ENCODE measurements around the gene ZCCHC4.

ZCCHC4 gene

DNA sequence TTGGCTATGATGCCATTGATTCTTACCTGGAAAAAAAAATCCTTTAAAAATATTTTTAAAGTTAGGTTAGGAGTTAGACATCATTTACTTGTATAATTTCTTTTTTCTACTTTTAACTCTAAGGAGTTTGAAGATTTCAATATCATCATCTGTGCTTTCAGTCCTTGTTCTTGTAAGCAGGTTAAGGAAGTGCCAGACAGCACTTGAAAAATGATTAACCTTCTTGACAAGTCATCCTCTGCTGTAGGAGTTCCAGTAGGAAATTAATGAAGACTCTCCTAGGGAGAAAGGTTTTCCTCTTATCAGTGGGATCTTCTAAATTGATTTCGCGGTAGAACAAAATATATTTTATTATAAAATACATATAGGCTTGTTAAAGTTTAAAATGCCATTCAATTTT is 35.4 kb downstream of the ZCCHC4 start:
- TF ChIP-seq SPI1 (IDR thresholded peaks at IDR 0.05; ENCODE audit: borderline replicate concordance, low read depth), result no peak
- TF ChIP-seq GABPA (IDR thresholded peaks at IDR 0.05; ENCODE audit: low read depth), result no peak
- no peak for TF ChIP-seq POLR2AphosphoS5 (IDR thresholded peaks at IDR 0.05; ENCODE audit: low read depth)
- TF ChIP-seq, protein P1, sequence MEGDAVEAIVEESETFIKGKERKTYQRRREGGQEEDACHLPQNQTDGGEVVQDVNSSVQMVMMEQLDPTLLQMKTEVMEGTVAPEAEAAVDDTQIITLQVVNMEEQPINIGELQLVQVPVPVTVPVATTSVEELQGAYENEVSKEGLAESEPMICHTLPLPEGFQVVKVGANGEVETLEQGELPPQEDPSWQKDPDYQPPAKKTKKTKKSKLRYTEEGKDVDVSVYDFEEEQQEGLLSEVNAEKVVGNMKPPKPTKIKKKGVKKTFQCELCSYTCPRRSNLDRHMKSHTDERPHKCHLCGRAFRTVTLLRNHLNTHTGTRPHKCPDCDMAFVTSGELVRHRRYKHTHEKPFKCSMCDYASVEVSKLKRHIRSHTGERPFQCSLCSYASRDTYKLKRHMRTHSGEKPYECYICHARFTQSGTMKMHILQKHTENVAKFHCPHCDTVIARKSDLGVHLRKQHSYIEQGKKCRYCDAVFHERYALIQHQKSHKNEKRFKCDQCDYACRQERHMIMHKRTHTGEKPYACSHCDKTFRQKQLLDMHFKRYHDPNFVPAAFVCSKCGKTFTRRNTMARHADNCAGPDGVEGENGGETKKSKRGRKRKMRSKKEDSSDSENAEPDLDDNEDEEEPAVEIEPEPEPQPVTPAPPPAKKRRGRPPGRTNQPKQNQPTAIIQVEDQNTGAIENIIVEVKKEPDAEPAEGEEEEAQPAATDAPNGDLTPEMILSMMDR (IDR thresholded peaks at IDR 0.05; ENCODE audit: insufficient read depth, low read length), result no peak
- TF ChIP-seq, protein P2, sequence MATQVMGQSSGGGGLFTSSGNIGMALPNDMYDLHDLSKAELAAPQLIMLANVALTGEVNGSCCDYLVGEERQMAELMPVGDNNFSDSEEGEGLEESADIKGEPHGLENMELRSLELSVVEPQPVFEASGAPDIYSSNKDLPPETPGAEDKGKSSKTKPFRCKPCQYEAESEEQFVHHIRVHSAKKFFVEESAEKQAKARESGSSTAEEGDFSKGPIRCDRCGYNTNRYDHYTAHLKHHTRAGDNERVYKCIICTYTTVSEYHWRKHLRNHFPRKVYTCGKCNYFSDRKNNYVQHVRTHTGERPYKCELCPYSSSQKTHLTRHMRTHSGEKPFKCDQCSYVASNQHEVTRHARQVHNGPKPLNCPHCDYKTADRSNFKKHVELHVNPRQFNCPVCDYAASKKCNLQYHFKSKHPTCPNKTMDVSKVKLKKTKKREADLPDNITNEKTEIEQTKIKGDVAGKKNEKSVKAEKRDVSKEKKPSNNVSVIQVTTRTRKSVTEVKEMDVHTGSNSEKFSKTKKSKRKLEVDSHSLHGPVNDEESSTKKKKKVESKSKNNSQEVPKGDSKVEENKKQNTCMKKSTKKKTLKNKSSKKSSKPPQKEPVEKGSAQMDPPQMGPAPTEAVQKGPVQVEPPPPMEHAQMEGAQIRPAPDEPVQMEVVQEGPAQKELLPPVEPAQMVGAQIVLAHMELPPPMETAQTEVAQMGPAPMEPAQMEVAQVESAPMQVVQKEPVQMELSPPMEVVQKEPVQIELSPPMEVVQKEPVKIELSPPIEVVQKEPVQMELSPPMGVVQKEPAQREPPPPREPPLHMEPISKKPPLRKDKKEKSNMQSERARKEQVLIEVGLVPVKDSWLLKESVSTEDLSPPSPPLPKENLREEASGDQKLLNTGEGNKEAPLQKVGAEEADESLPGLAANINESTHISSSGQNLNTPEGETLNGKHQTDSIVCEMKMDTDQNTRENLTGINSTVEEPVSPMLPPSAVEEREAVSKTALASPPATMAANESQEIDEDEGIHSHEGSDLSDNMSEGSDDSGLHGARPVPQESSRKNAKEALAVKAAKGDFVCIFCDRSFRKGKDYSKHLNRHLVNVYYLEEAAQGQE (IDR thresholded peaks at IDR 0.05; ENCODE audit: insufficient replicate concordance, low read depth), result no peak
- Histone ChIP-seq H3K4me3 (replicated peaks; ENCODE audit: insufficient read depth, low read length) (no peak overlapping the region), H3K27ac (replicated peaks) (no peak overlapping the region), H3K27me3 (ENCODE audit: insufficient read depth, poor library complexity, severe bottlenecking) (no peaks in the 10 kb centered on the region)
- no peak for DNase-seq (ENCODE audit: low read depth in 1 of 2, low spot score in 1 of 2)

DNA sequence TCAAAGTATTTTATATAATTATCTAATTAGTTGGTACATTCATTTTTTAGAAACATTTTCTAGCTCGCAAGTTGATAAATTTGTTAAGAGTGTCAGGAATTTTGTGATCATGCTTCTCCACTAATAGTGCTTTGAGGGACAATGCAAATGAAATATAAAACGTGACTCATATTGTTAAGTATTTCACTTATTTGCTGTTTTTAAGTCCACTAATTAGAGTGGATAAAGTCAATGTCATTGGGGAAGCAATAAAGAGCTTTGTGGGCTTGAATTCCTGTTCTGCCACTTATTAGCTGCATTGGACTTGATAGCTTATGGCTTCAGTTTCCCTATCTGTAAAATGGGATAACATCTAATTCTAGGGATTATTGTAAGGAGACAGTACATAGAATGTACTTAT is 38.0 kb downstream of the ZCCHC4 start:
- TF ChIP-seq GABPA (IDR thresholded peaks at IDR 0.05; ENCODE audit: low read depth), result no peak
- TF ChIP-seq POLR2AphosphoS5 (IDR thresholded peaks at IDR 0.05; ENCODE audit: low read depth), result no peak
- TF ChIP-seq, protein P1 (IDR thresholded peaks at IDR 0.05; ENCODE audit: insufficient read depth, low read length), result no peak
- TF ChIP-seq, protein P2 (IDR thresholded peaks at IDR 0.05; ENCODE audit: insufficient replicate concordance, low read depth), result no peak
- TF ChIP-seq SPI1 (IDR thresholded peaks at IDR 0.05; ENCODE audit: borderline replicate concordance, low read depth), result no peak
- DNase-seq (ENCODE audit: low read depth in 1 of 2, low spot score in 1 of 2), result no peak
- no peak overlapping the region for H3K4me3 ChIP-seq (replicated peaks; ENCODE audit: insufficient read depth, low read length)
- no peak overlapping the region for H3K27ac ChIP-seq (replicated peaks)
- no peaks in the 10 kb centered on the region for H3K27me3 ChIP-seq (ENCODE audit: insufficient read depth, poor library complexity, severe bottlenecking)

DNA sequence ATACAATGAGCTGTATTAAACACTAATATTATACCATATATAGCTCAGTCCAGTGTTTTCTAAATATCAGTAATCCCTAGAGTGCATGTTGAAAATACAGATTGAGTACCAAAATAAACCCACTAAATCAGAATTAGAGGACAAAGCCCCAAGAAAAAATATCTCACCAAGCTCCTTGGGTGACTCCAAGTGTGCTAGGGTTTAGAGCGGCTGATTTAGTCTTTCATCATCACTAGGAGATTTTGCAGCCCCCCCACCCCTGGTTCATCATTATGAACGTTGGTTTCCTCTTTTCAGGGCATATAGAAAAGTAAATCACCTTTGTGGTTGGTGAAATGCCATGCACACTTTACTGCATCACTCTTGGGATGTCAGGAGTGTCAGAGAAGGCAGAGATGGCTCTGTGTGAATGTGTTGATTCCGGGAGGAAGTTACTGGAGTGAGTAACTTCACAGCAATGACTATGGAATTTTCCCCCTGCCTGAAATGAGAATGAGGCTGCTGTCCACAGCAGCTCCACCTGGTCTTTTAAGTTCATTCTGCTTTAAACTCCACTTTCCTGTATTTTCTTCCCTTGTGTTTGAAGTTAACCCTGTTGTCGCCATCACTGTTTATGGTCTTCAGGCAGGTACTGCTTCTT is 39.3 kb downstream of the ZCCHC4 start:
- no peaks in the 10 kb centered on the region for H3K27me3 ChIP-seq (ENCODE audit: insufficient read depth, poor library complexity, severe bottlenecking)
- TF ChIP-seq GABPA (IDR thresholded peaks at IDR 0.05; ENCODE audit: low read depth) (no peak), SPI1 (IDR thresholded peaks at IDR 0.05; ENCODE audit: borderline replicate concordance, low read depth) (no peak), POLR2AphosphoS5 (IDR thresholded peaks at IDR 0.05; ENCODE audit: low read depth) (no peak)
- TF ChIP-seq, protein P2 (IDR thresholded peaks at IDR 0.05; ENCODE audit: insufficient replicate concordance, low read depth), result no peak
- TF ChIP-seq, protein P1 (IDR thresholded peaks at IDR 0.05; ENCODE audit: insufficient read depth, low read length), result no peak
- H3K27ac ChIP-seq (replicated peaks), result no peak overlapping the region
- H3K4me3 ChIP-seq (replicated peaks; ENCODE audit: insufficient read depth, low read length), result no peak overlapping the region
- DNase-seq (ENCODE audit: low read depth in 1 of 2, low spot score in 1 of 2), result no peak

Measured in HL-60 (cell line).